ENCODE measurements around the gene SLC35E3. TPM values are rescaled to one million over a fixed set of nuclear protein-coding genes. Genes with fewer than 3 reads are reported as not detected.

The SLC35E3 gene
- total and polyA plus RNA-seq, 2 of the 13 experiments (the other 11 are each of a cell fraction or from before 2014, with no cell fraction given), result 13.0 to 22.1 TPM

DNA sequence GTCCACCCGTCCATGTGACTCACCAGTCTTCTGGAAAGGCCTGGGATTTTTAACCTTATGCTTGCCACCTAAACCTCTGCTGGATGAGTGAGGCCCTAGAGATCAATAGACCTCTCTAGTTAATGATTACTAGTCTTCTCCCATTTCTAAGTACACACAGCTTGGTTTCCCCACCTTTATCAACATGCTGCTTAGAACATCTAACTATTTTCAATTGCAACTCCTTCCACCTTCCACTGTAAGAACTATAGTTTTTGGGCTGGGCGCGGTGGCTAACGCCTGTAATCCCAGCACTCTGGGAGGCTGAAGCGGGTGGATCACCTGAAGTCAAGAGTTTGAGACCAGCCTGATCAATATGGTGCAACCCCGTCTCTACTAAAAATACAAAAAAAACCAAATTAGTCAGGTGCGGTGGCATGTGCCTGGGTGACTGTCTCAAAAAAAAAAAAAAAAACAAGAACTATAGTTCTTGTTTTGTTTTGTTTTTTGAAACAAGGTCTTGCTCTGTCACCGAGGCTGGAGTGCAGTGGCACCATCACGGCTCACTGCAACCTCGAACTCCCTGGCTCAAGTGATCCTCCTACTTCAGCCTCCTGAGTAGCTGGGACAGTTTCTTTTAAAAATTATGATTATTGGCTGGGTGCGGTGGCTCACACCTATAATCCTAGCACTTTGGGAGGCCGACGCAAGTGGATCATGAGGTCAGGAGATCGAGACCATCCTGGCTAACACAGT lies 43.3 kb downstream of the SLC35E3 start (continued):
- no peak for TF ChIP-seq ZNF484 (CRISPR knock-in tag; IDR thresholded peaks at IDR 0.05; ENCODE audit: borderline replicate concordance, low read depth)
- no peak for TF ChIP-seq MEIS1 (CRISPR knock-in tag; IDR thresholded peaks at IDR 0.05; ENCODE audit: borderline replicate concordance)
- TF ChIP-seq ZNF672 (CRISPR knock-in tag; IDR thresholded peaks at IDR 0.05), result no peak
- no peak for TF ChIP-seq ZNF136 (CRISPR knock-in tag; IDR thresholded peaks at IDR 0.05; ENCODE audit: low read depth)
- TF ChIP-seq, protein P1, sequence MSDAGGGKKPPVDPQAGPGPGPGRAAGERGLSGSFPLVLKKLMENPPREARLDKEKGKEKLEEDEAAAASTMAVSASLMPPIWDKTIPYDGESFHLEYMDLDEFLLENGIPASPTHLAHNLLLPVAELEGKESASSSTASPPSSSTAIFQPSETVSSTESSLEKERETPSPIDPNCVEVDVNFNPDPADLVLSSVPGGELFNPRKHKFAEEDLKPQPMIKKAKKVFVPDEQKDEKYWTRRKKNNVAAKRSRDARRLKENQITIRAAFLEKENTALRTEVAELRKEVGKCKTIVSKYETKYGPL (CRISPR knock-in tag; IDR thresholded peaks at IDR 0.05), result no peak
- TF ChIP-seq, protein P2, sequence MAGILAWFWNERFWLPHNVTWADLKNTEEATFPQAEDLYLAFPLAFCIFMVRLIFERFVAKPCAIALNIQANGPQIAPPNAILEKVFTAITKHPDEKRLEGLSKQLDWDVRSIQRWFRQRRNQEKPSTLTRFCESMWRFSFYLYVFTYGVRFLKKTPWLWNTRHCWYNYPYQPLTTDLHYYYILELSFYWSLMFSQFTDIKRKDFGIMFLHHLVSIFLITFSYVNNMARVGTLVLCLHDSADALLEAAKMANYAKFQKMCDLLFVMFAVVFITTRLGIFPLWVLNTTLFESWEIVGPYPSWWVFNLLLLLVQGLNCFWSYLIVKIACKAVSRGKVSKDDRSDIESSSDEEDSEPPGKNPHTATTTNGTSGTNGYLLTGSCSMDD (CRISPR knock-in tag; IDR thresholded peaks at IDR 0.05), result no peak
- no peak for TF ChIP-seq ZSCAN30 (CRISPR knock-in tag; IDR thresholded peaks at IDR 0.05)
- TF ChIP-seq ZFY (CRISPR knock-in tag; IDR thresholded peaks at IDR 0.05), result peak; percentile 72
- TF ChIP-seq, protein P3, sequence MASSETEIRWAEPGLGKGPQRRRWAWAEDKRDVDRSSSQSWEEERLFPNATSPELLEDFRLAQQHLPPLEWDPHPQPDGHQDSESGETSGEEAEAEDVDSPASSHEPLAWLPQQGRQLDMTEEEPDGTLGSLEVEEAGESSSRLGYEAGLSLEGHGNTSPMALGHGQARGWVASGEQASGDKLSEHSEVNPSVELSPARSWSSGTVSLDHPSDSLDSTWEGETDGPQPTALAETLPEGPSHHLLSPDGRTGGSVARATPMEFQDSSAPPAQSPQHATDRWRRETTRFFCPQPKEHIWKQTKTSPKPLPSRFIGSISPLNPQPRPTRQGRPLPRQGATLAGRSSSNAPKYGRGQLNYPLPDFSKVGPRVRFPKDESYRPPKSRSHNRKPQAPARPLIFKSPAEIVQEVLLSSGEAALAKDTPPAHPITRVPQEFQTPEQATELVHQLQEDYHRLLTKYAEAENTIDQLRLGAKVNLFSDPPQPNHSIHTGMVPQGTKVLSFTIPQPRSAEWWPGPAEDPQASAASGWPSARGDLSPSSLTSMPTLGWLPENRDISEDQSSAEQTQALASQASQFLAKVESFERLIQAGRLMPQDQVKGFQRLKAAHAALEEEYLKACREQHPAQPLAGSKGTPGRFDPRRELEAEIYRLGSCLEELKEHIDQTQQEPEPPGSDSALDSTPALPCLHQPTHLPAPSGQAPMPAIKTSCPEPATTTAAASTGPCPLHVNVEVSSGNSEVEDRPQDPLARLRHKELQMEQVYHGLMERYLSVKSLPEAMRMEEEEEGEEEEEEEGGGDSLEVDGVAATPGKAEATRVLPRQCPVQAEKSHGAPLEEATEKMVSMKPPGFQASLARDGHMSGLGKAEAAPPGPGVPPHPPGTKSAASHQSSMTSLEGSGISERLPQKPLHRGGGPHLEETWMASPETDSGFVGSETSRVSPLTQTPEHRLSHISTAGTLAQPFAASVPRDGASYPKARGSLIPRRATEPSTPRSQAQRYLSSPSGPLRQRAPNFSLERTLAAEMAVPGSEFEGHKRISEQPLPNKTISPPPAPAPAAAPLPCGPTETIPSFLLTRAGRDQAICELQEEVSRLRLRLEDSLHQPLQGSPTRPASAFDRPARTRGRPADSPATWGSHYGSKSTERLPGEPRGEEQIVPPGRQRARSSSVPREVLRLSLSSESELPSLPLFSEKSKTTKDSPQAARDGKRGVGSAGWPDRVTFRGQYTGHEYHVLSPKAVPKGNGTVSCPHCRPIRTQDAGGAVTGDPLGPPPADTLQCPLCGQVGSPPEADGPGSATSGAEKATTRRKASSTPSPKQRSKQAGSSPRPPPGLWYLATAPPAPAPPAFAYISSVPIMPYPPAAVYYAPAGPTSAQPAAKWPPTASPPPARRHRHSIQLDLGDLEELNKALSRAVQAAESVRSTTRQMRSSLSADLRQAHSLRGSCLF (CRISPR knock-in tag; IDR thresholded peaks at IDR 0.05; ENCODE audit: borderline replicate concordance), result no peak
- no peak for TF ChIP-seq ZNF383 (CRISPR knock-in tag; IDR thresholded peaks at IDR 0.05; ENCODE audit: borderline replicate concordance)
- no peak for TF ChIP-seq PHB2 (IDR thresholded peaks at IDR 0.05; ENCODE audit: partially characterized antibody)
- TF ChIP-seq, protein P4, sequence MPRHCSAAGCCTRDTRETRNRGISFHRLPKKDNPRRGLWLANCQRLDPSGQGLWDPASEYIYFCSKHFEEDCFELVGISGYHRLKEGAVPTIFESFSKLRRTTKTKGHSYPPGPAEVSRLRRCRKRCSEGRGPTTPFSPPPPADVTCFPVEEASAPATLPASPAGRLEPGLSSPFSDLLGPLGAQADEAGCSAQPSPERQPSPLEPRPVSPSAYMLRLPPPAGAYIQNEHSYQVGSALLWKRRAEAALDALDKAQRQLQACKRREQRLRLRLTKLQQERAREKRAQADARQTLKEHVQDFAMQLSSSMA (CRISPR knock-in tag; IDR thresholded peaks at IDR 0.05), result no peak
- peak; percentile 81 for TF ChIP-seq ZNF816 (CRISPR knock-in tag; IDR thresholded peaks at IDR 0.05; ENCODE audit: borderline replicate concordance)
- no peak for TF ChIP-seq ZNF660 (CRISPR knock-in tag; IDR thresholded peaks at IDR 0.05; ENCODE audit: borderline replicate concordance, low read depth)
- no peak for TF ChIP-seq RBFOX2 (IDR thresholded peaks at IDR 0.05; ENCODE audit: low read depth, low read length)
- TF ChIP-seq CEBPG (CRISPR knock-in tag; IDR thresholded peaks at IDR 0.05), result peak; percentile 64
- TF ChIP-seq ZNF253 (CRISPR knock-in tag; IDR thresholded peaks at IDR 0.05; ENCODE audit: borderline replicate concordance), result no peak
- TF ChIP-seq, protein P5, sequence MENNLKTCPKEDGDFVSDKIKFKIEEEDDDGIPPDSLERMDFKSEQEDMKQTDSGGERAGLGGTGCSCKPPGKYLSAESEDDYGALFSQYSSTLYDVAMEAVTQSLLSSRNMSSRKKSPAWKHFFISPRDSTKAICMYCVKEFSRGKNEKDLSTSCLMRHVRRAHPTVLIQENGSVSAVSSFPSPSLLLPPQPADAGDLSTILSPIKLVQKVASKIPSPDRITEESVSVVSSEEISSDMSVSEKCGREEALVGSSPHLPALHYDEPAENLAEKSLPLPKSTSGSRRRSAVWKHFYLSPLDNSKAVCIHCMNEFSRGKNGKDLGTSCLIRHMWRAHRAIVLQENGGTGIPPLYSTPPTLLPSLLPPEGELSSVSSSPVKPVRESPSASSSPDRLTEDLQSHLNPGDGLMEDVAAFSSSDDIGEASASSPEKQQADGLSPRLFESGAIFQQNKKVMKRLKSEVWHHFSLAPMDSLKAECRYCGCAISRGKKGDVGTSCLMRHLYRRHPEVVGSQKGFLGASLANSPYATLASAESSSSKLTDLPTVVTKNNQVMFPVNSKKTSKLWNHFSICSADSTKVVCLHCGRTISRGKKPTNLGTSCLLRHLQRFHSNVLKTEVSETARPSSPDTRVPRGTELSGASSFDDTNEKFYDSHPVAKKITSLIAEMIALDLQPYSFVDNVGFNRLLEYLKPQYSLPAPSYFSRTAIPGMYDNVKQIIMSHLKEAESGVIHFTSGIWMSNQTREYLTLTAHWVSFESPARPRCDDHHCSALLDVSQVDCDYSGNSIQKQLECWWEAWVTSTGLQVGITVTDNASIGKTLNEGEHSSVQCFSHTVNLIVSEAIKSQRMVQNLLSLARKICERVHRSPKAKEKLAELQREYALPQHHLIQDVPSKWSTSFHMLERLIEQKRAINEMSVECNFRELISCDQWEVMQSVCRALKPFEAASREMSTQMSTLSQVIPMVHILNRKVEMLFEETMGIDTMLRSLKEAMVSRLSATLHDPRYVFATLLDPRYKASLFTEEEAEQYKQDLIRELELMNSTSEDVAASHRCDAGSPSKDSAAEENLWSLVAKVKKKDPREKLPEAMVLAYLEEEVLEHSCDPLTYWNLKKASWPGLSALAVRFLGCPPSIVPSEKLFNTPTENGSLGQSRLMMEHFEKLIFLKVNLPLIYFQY (CRISPR knock-in tag; IDR thresholded peaks at IDR 0.05; ENCODE audit: borderline replicate concordance), result no peak

Data from HepG2 (cell line).